DND-41 (cell line): ENCODE results near the gene GOLGA1.

Experiments used
- EZH2 ChIP-seq: IDR thresholded peaks from 3 replicates; pipeline ENCODE4 v1.6.1; 2012; ENCODE audit warnings: borderline replicate concordance, low read depth, mild to moderate bottlenecking, moderate library complexity, low read length, inconsistent platforms; ENCODE audit not compliant: severe bottlenecking
- TF ChIP-seq, protein P1 (sequence below): IDR thresholded peaks from 2 replicates; pipeline ENCODE4 v1.5.1; 2012; ENCODE audit warnings: borderline replicate concordance, low read length, moderate library complexity, mild to moderate bottlenecking; ENCODE audit not compliant: poor library complexity, severe bottlenecking; ENCODE audit errors: extremely low read depth

DNA sequence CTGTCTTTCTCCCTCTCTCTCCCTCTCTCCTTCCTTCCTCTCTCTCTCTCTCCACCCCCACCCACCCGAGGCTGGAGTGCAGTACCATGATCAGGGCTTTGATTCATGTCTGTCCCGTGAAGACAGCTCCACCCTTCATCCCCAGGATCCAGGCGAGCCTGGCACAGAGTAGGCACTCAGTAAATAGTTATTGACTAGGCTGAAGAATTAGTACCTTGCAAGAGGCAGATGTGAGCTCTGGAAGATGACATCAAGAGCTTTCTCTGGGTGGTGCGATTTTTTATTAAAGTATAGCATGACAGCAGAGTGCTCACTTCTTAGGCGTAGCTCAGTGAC, 111.6 kb downstream of the GOLGA1 start:
- TF ChIP-seq, protein P1, sequence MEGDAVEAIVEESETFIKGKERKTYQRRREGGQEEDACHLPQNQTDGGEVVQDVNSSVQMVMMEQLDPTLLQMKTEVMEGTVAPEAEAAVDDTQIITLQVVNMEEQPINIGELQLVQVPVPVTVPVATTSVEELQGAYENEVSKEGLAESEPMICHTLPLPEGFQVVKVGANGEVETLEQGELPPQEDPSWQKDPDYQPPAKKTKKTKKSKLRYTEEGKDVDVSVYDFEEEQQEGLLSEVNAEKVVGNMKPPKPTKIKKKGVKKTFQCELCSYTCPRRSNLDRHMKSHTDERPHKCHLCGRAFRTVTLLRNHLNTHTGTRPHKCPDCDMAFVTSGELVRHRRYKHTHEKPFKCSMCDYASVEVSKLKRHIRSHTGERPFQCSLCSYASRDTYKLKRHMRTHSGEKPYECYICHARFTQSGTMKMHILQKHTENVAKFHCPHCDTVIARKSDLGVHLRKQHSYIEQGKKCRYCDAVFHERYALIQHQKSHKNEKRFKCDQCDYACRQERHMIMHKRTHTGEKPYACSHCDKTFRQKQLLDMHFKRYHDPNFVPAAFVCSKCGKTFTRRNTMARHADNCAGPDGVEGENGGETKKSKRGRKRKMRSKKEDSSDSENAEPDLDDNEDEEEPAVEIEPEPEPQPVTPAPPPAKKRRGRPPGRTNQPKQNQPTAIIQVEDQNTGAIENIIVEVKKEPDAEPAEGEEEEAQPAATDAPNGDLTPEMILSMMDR = no peak
- TF ChIP-seq EZH2 = no peak
